ENCODE data around the gene PNPLA5. TPM values are rescaled to one million over a fixed set of nuclear protein-coding genes. Genes with fewer than 3 reads are reported as not detected.

Gene PNPLA5
- total and polyA plus RNA-seq, 2 of the 8 experiments (the other 6 are each of a cell fraction or from before 2014, with no cell fraction given): 3.9 to 6.8 TPM

GRCh38 chr22:43885786-43886185 lies 6.0 kb downstream of the PNPLA5 start:
- H3K4ac ChIP-seq (replicated peaks; ENCODE audit: insufficient read length, low read depth, low read length): no peak overlapping the region
- no peak overlapping the region for H2BK5ac ChIP-seq (ENCODE audit: low read depth, low read length)
- no peak overlapping the region for H3K4me3 ChIP-seq (ENCODE audit: extremely low read depth in 1 of 4, insufficient read depth in 2 of 4, low read depth in 3 of 4, low read length in 4 of 4)
- no peaks in the 10 kb centered on the region for H3K9me3 ChIP-seq (ENCODE audit: insufficient read depth in 2 of 2, low read depth in 1 of 2, low read length in 1 of 2)
- no peaks in the 10 kb centered on the region for H3K79me1 ChIP-seq (ENCODE audit: low read depth, low read length)
- no peak overlapping the region for H3K27ac ChIP-seq (ENCODE audit: low read depth, low read length)
- peaks cover 0 to 4% (median 1%) of the 10 kb centered on the region in 4 experiments; a peak in 3 of 7 replicates for H3K27me3 ChIP-seq (replicated peaks in 1 of 4; ENCODE audit: control insufficient read depth in 3 of 4, extremely low read depth in 1 of 4, insufficient read depth in 3 of 4, low read length in 3 of 4)
- no peak overlapping the region for H3K18ac ChIP-seq (ENCODE audit: extremely low read depth, low read length)
- no peak overlapping the region for H3K23ac ChIP-seq (ENCODE audit: insufficient read length)
- no peak overlapping the region for H2BK120ac ChIP-seq (replicated peaks; ENCODE audit: low read depth, low read length)
- WGBS, 2 experiments (ENCODE audit: extremely low coverage in 1 of 2, insufficient coverage in 1 of 2, insufficient read length in 1 of 2, insufficient replicate concordance in 2 of 2, low coverage in 1 of 2, low lambda C conversion rate in 2 of 2, missing lambda C conversion rate in 1 of 2): 91% methylated on average over 6 of the region's 6 CpGs; no CpG with 5 or more reads in 1 of the 2 experiments
- no peak overlapping the region for H4K91ac ChIP-seq (replicated peaks; ENCODE audit: insufficient read length, low read length)
- H3K9ac ChIP-seq (replicated peaks in 1 of 4; ENCODE audit: extremely low read depth in 1 of 4, low read depth in 3 of 4, low read length in 3 of 4): no peak overlapping the region
- H2BK15ac ChIP-seq (ENCODE audit: low read length): no peak overlapping the region
- H4K8ac ChIP-seq (ENCODE audit: extremely low read depth, insufficient read depth, low read length): no peak overlapping the region
- DNase-seq (ENCODE audit: low read depth in 1 of 2, low spot score in 2 of 2): no peak
- ChIA-PET POLR2A (ENCODE audit: partially characterized antibody) (interaction anchor here (1.1 to 1.4 kb wide), 2 partner anchors 11 to 14 kb away, joined by 3 read pairs; no protein-coding TSS in a partner anchor), CTCF (ENCODE audit: partially characterized antibody) (interaction anchor here (0.6 to 7.5 kb wide), 15 partner anchors 9 to 471 kb away, joined by 3 to 226 read pairs (median 5); partner anchors contain the start of gene PNPLA5)
- TF ChIP-seq RBBP5 (IDR thresholded peaks at IDR 0.05; ENCODE audit: borderline replicate concordance, low read depth, low read length) (no peak), POU5F1 (IDR thresholded peaks at IDR 0.05; ENCODE audit: low read depth, low read length) (no peak), SP1 (IDR thresholded peaks at IDR 0.05; ENCODE audit: low read depth, low read length) (no peak), CEBPB (IDR thresholded peaks at IDR 0.05; ENCODE audit: low read depth, low read length) (no peak), JUND (IDR thresholded peaks at IDR 0.05; ENCODE audit: low read length) (no peak), SP4 (IDR thresholded peaks at IDR 0.05; ENCODE audit: low read length) (no peak), SAP30 (IDR thresholded peaks at IDR 0.05; ENCODE audit: insufficient read depth, insufficient replicate concordance, low read length) (no peak), E2F6 (IDR thresholded peaks at IDR 0.05) (no peak), RAD21 (IDR thresholded peaks at IDR 0.05 in 1 of 2, conservative IDR thresholded peaks at IDR 0.05 in 1 of 2; ENCODE audit: low read depth in 2 of 2, low read length in 2 of 2) (no peak), TAF7 (optimal IDR thresholded peaks at IDR 0.05; ENCODE audit: borderline replicate concordance, low read depth, low read length) (no peak), BRCA1 (IDR thresholded peaks at IDR 0.05; ENCODE audit: low read depth, low read length) (no peak), RFX5 (IDR thresholded peaks at IDR 0.05; ENCODE audit: borderline replicate concordance, low read depth, low read length) (no peak), SIRT6 (IDR thresholded peaks at IDR 0.05; ENCODE audit: low read length) (no peak), KDM4A (IDR thresholded peaks at IDR 0.05; ENCODE audit: low read depth, low read length, severe bottlenecking) (no peak)
- H2BK20ac ChIP-seq (ENCODE audit: low read length): no peak overlapping the region
- H3K79me2 ChIP-seq (ENCODE audit: control insufficient read depth in 1 of 2, insufficient read depth in 2 of 2, low read length in 2 of 2): no peaks in the 10 kb centered on the region
- no peak overlapping the region for H2AK5ac ChIP-seq (ENCODE audit: low read depth, low read length)
- no peak for FAIRE-seq
- H4K20me1 ChIP-seq (replicated peaks in 1 of 2; ENCODE audit: control insufficient read depth in 1 of 2, insufficient read depth in 2 of 2, low read length in 2 of 2): peaks cover 0 to 15% of the 10 kb centered on the region in 2 experiments
- 0 out of 8 replicates have a peak, but pooled peaks cover 0 to 2% (median 0%) of the 10 kb centered on the region in 4 experiments for H3K36me3 ChIP-seq (ENCODE audit: control insufficient read depth in 2 of 4, insufficient read depth in 4 of 4, low read length in 3 of 4)
- H2BK12ac ChIP-seq (ENCODE audit: low read depth, low read length): no peak overlapping the region
- H2AFZ ChIP-seq (ENCODE audit: low read length): no peak overlapping the region
- H3K14ac ChIP-seq (ENCODE audit: insufficient read length): no peak overlapping the region
- no peak overlapping the region for H3K56ac ChIP-seq (replicated peaks; ENCODE audit: insufficient read length, low read depth, low read length)
- no peak overlapping the region for H3K4me2 ChIP-seq (ENCODE audit: insufficient read depth in 1 of 2, low read depth in 2 of 2, low read length in 2 of 2)
- no peak overlapping the region for H4K5ac ChIP-seq (ENCODE audit: insufficient read length, low read depth, low read length)
- no peaks in the 10 kb centered on the region; the same call in 1 of the 2 replicates for H3K23me2 ChIP-seq (ENCODE audit: low read depth, low read length)
- peaks cover 0 to 7% (median 3%) of the 10 kb centered on the region in 4 experiments; a peak in 5 of 7 replicates for H3K4me1 ChIP-seq (replicated peaks in 1 of 4; ENCODE audit: control insufficient read depth in 3 of 4, insufficient read depth in 4 of 4, low read length in 3 of 4)
